ELR (cell line): ENCODE results near the gene IKZF2.

Source experiments
- DNase-seq: peaks from one replicate; pipeline ENCODE4 v3.0.0-alpha.2; 2015; ENCODE audit warnings: low read depth

The IKZF2 gene

DNA sequence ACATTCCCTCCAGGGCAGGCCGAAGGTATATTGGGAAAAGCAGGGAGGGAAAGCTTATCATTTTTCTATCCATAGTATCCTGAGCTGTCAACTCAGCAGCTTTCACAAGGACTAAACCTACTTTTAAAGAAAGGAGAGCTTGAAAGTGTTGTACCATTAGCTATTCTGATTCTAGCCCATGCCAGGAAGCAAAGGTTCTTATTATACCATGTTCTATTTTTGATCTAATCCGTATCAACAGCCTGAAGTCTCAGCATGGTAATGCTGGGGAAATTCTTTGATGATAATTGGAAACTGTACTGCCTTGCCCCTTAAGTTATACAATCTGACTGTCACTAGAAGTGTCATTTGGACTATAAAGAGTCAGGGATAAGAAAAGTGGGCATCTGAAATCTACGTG lies 193.3 kb downstream of the IKZF2 start:
- DNase-seq, result no peak

DNA sequence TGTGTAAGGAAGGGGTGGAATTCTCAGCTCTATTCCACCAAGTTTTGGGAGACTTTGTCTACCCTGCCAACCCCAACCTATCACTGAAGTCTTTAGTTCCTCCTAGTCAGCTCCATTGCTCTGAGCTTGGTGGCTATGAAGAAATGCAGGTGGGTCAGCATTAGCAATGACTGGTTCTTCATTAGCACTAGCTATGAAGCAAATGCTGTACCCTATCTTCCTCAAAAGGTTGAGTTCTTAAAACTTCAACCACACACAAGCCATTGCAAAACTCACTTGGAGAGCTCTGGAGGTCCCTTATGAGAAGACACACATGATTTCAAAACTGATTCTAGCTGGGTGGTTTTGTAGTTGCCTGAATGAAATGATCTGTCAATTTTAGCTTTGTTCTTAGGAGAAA lies 193.8 kb downstream of the IKZF2 start:
- no peak for DNase-seq

DNA sequence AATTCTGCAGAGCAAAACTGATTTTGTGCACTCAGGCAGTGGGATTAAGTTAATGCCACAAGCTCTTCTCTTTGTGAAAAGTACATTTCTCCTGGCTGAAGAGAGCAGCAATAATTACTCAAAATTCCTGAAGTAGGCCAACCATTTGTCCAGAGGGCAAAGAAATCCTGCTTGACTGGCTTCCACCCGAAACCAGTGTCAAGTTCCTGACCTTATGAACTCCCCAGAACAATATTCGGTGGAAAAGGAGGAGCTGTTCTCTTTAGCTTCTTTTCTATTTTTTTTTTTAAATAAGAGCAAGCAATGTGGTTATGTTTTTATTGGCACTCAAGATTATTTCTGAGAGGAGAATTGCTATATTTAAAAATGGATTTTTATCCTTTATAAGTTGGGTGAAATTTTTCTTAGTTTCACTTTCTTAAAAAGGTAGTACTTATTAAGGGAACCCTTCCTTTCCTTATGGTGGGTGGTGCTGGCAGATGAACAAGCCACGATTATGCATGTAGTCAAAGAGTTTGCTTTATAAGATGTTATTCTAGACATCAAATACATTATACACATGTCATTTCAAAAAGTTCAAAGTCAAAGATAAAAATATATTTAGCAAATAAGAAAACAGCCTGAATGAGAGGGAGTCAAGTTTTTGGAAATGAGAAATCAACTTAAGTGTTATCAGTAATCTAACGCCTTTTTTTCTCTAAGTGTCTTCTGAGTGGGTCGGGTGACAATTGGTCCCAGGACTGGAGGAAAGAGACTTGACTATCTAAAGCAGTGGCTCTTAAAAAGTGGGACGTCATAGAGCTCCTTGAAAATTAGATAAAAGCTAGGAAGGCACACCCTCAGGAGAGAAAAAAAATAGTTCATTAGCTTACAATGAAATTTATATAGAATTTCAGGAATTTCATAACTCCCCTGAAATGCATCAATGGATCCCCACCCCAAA lies 194.5 kb downstream of the IKZF2 start:
- DNase-seq, result no peak

DNA sequence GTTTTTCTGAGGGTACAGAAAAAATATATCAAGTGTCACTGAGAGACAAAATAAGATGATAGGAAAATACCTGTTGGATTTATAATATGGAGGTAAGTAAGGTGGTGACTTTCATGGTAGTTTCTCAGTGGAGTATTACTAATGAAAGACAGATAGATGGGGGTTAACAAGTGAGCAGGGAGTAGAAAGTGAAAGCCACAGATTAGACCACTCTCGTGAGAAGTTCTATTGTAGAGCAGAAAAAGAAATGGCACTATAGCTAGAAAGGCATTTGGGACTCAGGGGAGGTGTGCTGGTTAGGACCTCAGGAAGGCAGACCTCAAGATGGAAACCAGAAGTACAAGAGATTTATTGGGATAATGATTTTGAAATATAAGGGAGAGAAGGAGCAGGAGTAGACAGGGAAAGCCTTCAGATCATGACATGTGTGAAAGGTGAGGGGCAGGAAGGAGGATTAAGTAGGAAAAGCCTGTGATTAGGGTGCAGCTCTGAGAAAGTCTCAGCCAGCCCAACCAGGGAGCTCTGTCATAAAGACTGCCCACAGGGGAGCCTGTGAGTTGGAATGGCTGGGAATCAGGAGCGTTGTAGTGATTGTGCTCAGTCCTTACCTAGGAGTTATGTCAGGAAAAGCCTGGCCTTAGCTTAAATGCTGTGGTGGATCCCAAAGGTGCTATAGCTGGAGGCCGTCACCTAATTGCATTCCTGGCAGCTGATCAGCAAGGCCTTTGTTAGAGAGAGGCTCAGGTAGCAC lies 198.1 kb downstream of the IKZF2 start:
- no peak for DNase-seq

DNA sequence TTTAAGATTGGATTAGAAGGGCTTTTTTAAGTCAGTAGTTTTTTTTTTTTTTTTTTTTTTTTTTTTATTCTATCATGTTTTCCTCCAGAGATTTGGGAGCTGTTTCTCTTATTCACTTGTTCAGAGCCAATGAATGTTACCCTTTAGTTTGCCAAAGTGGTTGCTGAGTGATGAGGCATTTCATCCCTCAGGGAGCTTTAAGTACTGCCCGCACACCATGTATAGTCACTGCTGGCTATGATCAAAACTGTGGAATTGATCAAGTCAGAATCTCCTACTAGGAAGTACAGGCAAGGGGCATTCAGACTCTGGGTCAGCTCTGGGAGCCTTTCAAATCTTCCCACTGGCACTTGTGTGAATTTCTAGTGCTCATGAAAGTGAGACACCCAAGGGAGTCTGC lies 201.6 kb downstream of the IKZF2 start:
- no peak for DNase-seq
